ENCODE results near the gene POLR2F. TPM values are rescaled to one million over a fixed set of nuclear protein-coding genes. Genes with fewer than 3 reads are reported as not detected.
A peak's percentile ranks its signal among the peaks of the same experiment; 100 is the strongest.

The POLR2F gene
- total and polyA plus RNA-seq, 4 experiments from 2014 or later = 44.9 to 158 (median 90.4) TPM

- peak overlapping the region in 2 of 7 donors; percentile 38 to 50 for H3K27ac Mint-ChIP-seq
- H3K27ac ChIP-seq (ENCODE audit: low read depth, low read length) = no peak overlapping the region
- no peaks in the 10 kb centered on the region for H3K9me3 ChIP-seq (ENCODE audit: control insufficient read depth in 1 of 2, low read length in 2 of 2)
- H3K9me3 Mint-ChIP-seq = peaks cover 0 to 2% (median 0%) of the 10 kb centered on the region in 8 donors
- ChIA-PET CTCF (ENCODE audit: partially characterized antibody) (interaction anchor here (1.2 to 1.8 kb wide), 2 partner anchors 8 to 143 kb away, joined by 3 to 7 read pairs; partner anchors contain the start of genes C22orf23 and POLR2F), POLR2A (ENCODE audit: partially characterized antibody) (interaction anchor here (1.1 kb wide), 1 partner anchor 142 kb away, joined by 3 read pairs; no protein-coding TSS in a partner anchor)
- no peaks in the 10 kb centered on the region for H3K27me3 Mint-ChIP-seq
- no peak overlapping the region for H3K4me3 Mint-ChIP-seq
- no peaks in the 10 kb centered on the region for H3K27me3 ChIP-seq (ENCODE audit: insufficient read depth, low read length)
- H3K4me1 ChIP-seq (ENCODE audit: insufficient read depth, low read length) = no peaks in the 10 kb centered on the region
- H3K36me3 ChIP-seq (ENCODE audit: insufficient read depth, low read length) = peaks cover 42% of the 10 kb centered on the region
- H3K4me1 Mint-ChIP-seq = peaks cover 15 to 29% (median 27%) of the 10 kb centered on the region in 4 donors
- intact Hi-C loops (cut with micrococcal nuclease) = no loop called here
- no peak for DNase-seq
- H3K4me3 ChIP-seq (ENCODE audit: low read length in 2 of 2) = no peak overlapping the region
- H3K36me3 Mint-ChIP-seq = peaks cover 55 to 59% of the 10 kb centered on the region in 2 donors
Measured at GRCh38 chr22:37961062-37961461, 7.6 kb downstream of the POLR2F start.

GRCh38 chr22:37965940-37966664, 12.6 kb downstream of the POLR2F start:
- Histone ChIP-seq H3K9me3 (ENCODE audit: control insufficient read depth in 1 of 2, low read length in 2 of 2) (no peaks in the 10 kb centered on the region), H3K27ac (ENCODE audit: low read depth, low read length) (no peak overlapping the region), H3K27me3 (ENCODE audit: insufficient read depth, low read length) (no peaks in the 10 kb centered on the region), H3K4me1 (ENCODE audit: insufficient read depth, low read length) (no peaks in the 10 kb centered on the region), H3K4me3 (ENCODE audit: low read length in 2 of 2) (no peak overlapping the region), H3K36me3 (ENCODE audit: insufficient read depth, low read length) (peaks cover 33% of the 10 kb centered on the region)
- H3K27me3 Mint-ChIP-seq = no peaks in the 10 kb centered on the region
- no peak overlapping the region for H3K27ac Mint-ChIP-seq
- no peak overlapping the region for H3K4me3 Mint-ChIP-seq
- peaks cover 5 to 10% (median 6%) of the 10 kb centered on the region in 4 donors for H3K4me1 Mint-ChIP-seq
- intact Hi-C loops (cut with micrococcal nuclease) = loop anchor here (1.0 kb wide), 3 partner anchors 32 to 149 kb away; no protein-coding TSS in a partner anchor
- ChIA-PET POLR2A (ENCODE audit: partially characterized antibody) (interaction anchor here (0.6 kb wide), 1 partner anchor 13 kb away, joined by 3 read pairs; the partner anchor contains the start of genes C22orf23 and POLR2F), CTCF (ENCODE audit: partially characterized antibody) (interaction anchor here (0.8 to 4.6 kb wide), 16 partner anchors 10 to 427 kb away, joined by 3 to 49 read pairs (median 5); partner anchors contain the start of genes C22orf23, MICALL1 and POLR2F)
- no peaks in the 10 kb centered on the region for H3K9me3 Mint-ChIP-seq
- H3K36me3 Mint-ChIP-seq = peaks cover 41 to 57% of the 10 kb centered on the region in 2 donors
- DNase-seq = no peak

GRCh38 chr22:37967147-37967546, 13.6 kb downstream of the POLR2F start:
- Mint-ChIP-seq H3K4me3 (no peak overlapping the region), H3K27me3 (no peaks in the 10 kb centered on the region), H3K36me3 (peaks cover 31 to 52% of the 10 kb centered on the region in 2 donors), H3K27ac (no peak overlapping the region), H3K9me3 (no peaks in the 10 kb centered on the region), H3K4me1 (peaks cover 5 to 10% (median 6%) of the 10 kb centered on the region in 4 donors)
- H3K4me3 ChIP-seq (ENCODE audit: low read length in 2 of 2) = no peak overlapping the region
- no peak for DNase-seq
- no peaks in the 10 kb centered on the region for H3K27me3 ChIP-seq (ENCODE audit: insufficient read depth, low read length)
- no peaks in the 10 kb centered on the region for H3K4me1 ChIP-seq (ENCODE audit: insufficient read depth, low read length)
- H3K27ac ChIP-seq (ENCODE audit: low read depth, low read length) = no peak overlapping the region
- intact Hi-C loops (cut with micrococcal nuclease) = no loop called here
- CTCF ChIA-PET (ENCODE audit: partially characterized antibody) = interaction anchor here (0.9 to 4.6 kb wide), 2 partner anchors 83 to 149 kb away, joined by 3 to 49 read pairs; no protein-coding TSS in a partner anchor
- H3K36me3 ChIP-seq (ENCODE audit: insufficient read depth, low read length) = peaks cover 22% of the 10 kb centered on the region
- POLR2A ChIA-PET (ENCODE audit: partially characterized antibody) = interaction anchor here (1.2 kb wide), 1 partner anchor 14 kb away, joined by 3 read pairs; the partner anchor contains the start of genes C22orf23 and POLR2F
- no peaks in the 10 kb centered on the region for H3K9me3 ChIP-seq (ENCODE audit: control insufficient read depth in 1 of 2, low read length in 2 of 2)

GRCh38 chr22:37967637-37968451, 14.3 kb downstream of the POLR2F start:
- H3K36me3 ChIP-seq (ENCODE audit: insufficient read depth, low read length) = peaks cover 20% of the 10 kb centered on the region
- CTCF ChIA-PET (ENCODE audit: partially characterized antibody) = interaction anchor here (4.6 kb wide), 1 partner anchor 149 kb away, joined by 49 read pairs; no protein-coding TSS in a partner anchor

GRCh38 chr22:37968452-37969251, 15.2 kb downstream of the POLR2F start:
- intact Hi-C loops (cut with micrococcal nuclease) = no loop called here
- ChIA-PET POLR2A (ENCODE audit: partially characterized antibody) (no interaction called here), CTCF (ENCODE audit: partially characterized antibody) (interaction anchor here (4.6 kb wide), 1 partner anchor 150 kb away, joined by 49 read pairs; no protein-coding TSS in a partner anchor)
- Mint-ChIP-seq H3K27me3 (no peaks in the 10 kb centered on the region), H3K36me3 (peaks cover 28 to 47% of the 10 kb centered on the region in 2 donors), H3K4me3 (no peak overlapping the region), H3K27ac (no peak overlapping the region), H3K9me3 (no peaks in the 10 kb centered on the region), H3K4me1 (peaks cover 5 to 10% (median 7%) of the 10 kb centered on the region in 4 donors)
- Histone ChIP-seq H3K27ac (ENCODE audit: low read depth, low read length) (no peak overlapping the region), H3K36me3 (ENCODE audit: insufficient read depth, low read length) (peaks cover 20% of the 10 kb centered on the region), H3K4me3 (ENCODE audit: low read length in 2 of 2) (no peak overlapping the region), H3K27me3 (ENCODE audit: insufficient read depth, low read length) (no peaks in the 10 kb centered on the region), H3K9me3 (ENCODE audit: control insufficient read depth in 1 of 2, low read length in 2 of 2) (no peaks in the 10 kb centered on the region), H3K4me1 (ENCODE audit: insufficient read depth, low read length) (no peaks in the 10 kb centered on the region)
- no peak for DNase-seq

More at GRCh38 chr22:37967637-37968451, 14.3 kb downstream of the POLR2F start:
- Mint-ChIP-seq H3K27ac (no peak overlapping the region), H3K36me3 (peaks cover 28 to 49% of the 10 kb centered on the region in 2 donors), H3K4me3 (no peak overlapping the region), H3K27me3 (no peaks in the 10 kb centered on the region), H3K4me1 (peaks cover 5 to 10% (median 7%) of the 10 kb centered on the region in 4 donors), H3K9me3 (no peaks in the 10 kb centered on the region)
- Histone ChIP-seq H3K9me3 (ENCODE audit: control insufficient read depth in 1 of 2, low read length in 2 of 2) (no peaks in the 10 kb centered on the region), H3K27me3 (ENCODE audit: insufficient read depth, low read length) (no peaks in the 10 kb centered on the region), H3K27ac (ENCODE audit: low read depth, low read length) (no peak overlapping the region), H3K4me1 (ENCODE audit: insufficient read depth, low read length) (no peaks in the 10 kb centered on the region), H3K4me3 (ENCODE audit: low read length in 2 of 2) (no peak overlapping the region)
- no peak for DNase-seq
- POLR2A ChIA-PET (ENCODE audit: partially characterized antibody) = interaction anchor here (1.2 kb wide), 1 partner anchor 15 kb away, joined by 3 read pairs; the partner anchor contains the start of genes C22orf23 and POLR2F
- intact Hi-C loops (cut with micrococcal nuclease) = no loop called here

- Mint-ChIP-seq H3K36me3 (peaks cover 36 to 43% of the 10 kb centered on the region in 2 donors), H3K27ac (peak overlapping the region in 2 of 7 donors; percentile 52 to 78), H3K27me3 (no peaks in the 10 kb centered on the region), H3K9me3 (no peaks in the 10 kb centered on the region), H3K4me1 (peaks cover 0 to 5% (median 2%) of the 10 kb centered on the region in 4 donors), H3K4me3 (no peak overlapping the region)
- Histone ChIP-seq H3K9me3 (ENCODE audit: control insufficient read depth in 1 of 2, low read length in 2 of 2) (no peaks in the 10 kb centered on the region), H3K27me3 (ENCODE audit: insufficient read depth, low read length) (no peaks in the 10 kb centered on the region), H3K4me3 (ENCODE audit: low read length in 2 of 2) (no peak overlapping the region), H3K27ac (ENCODE audit: low read depth, low read length) (no peak overlapping the region), H3K36me3 (ENCODE audit: insufficient read depth, low read length) (peaks cover 20% of the 10 kb centered on the region), H3K4me1 (ENCODE audit: insufficient read depth, low read length) (no peaks in the 10 kb centered on the region)
- ChIA-PET CTCF (ENCODE audit: partially characterized antibody) (interaction anchor here (1.0 kb wide), 1 partner anchor 9 kb away, joined by 4 read pairs; no protein-coding TSS in a partner anchor), POLR2A (ENCODE audit: partially characterized antibody) (interaction anchor here (0.6 kb wide), 1 partner anchor 1902 kb away, joined by 4 read pairs; no protein-coding TSS in a partner anchor)
- intact Hi-C loops (cut with micrococcal nuclease) = no loop called here
- no peak for DNase-seq
Measured at GRCh38 chr22:37970864-37971263, 17.4 kb downstream of the POLR2F start.

Data from CD4-positive, alpha-beta memory T cell (primary cell).